ENCODE results near the gene SLC1A1. TPM values are rescaled to one million over a fixed set of nuclear protein-coding genes. Genes with fewer than 3 reads are reported as not detected.

Gene SLC1A1
- total RNA-seq, 1 donor from 2014 or later = 32.1 TPM

DNA sequence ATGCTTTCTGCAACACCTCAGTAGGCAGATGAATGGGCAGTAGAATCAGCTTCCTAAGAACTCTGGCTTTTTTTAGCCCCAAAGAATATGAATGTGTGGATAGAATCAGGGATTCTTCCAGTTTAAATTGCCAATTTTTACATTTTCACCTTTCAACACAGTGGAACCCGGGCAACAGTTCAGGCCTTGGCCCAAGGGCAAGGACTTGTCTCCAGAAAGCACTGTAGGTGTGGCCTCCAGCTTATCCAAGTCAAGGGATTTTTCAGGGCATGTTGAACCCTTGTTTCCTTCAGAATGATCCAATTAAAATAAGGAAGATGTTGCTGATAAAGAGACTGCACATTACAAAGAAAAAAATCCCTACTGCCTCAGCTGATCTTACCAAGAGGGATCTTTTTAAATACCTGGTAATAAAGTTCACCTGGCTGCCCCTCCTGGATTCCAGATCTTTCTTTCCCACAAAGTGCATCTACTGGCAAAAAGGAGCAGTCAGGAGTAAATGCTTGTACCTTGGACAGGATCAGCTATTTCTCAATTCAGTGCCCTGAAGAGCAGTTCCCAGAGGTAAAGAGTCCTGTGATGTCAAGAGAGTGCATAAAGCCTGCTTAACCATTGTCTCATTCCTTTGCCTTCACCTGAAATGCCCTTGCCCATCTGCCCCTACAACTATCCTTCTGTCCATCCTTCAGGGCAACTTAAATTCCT lies 91.7 kb downstream of the SLC1A1 start:
- no peak for DNase-seq (ENCODE audit: low read depth)
- no peak overlapping the region for H3K4me3 ChIP-seq (ENCODE audit: low read depth, low read length)
- TF ChIP-seq CTCF (conservative IDR thresholded peaks at IDR 0.05; ENCODE audit: low read depth, low read length) = no peak

DNA sequence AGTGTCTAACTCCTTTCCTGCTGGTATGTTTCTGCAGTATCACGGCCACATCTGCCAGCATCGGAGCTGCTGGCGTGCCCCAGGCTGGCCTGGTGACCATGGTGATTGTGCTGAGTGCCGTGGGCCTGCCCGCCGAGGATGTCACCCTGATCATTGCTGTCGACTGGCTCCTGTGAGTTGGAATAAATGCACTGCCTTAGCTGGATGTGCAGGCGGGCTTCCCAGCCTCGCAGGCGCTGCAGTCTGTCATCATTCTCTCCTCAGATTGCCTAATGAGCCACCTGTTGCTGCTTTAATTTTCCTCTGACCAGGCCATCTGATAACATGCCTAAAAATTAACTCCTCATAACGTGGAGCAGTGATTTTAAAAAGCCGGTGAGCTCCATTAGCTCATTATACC lies 92.7 kb downstream of the SLC1A1 start:
- no peak for DNase-seq (ENCODE audit: low read depth)
- TF ChIP-seq CTCF (conservative IDR thresholded peaks at IDR 0.05; ENCODE audit: low read depth, low read length) = no peak
- no peak overlapping the region for H3K4me3 ChIP-seq (ENCODE audit: low read depth, low read length)

GRCh38 chr9:4584636-4585035 lies 94.4 kb downstream of the SLC1A1 start:
- H3K4me3 ChIP-seq (ENCODE audit: low read depth, low read length) = no peak overlapping the region
- no peak for DNase-seq (ENCODE audit: low read depth)
- no peak for TF ChIP-seq CTCF (conservative IDR thresholded peaks at IDR 0.05; ENCODE audit: low read depth, low read length)

- no peak overlapping the region for H3K4me3 ChIP-seq (ENCODE audit: low read depth, low read length)
- TF ChIP-seq CTCF (conservative IDR thresholded peaks at IDR 0.05; ENCODE audit: low read depth, low read length) = no peak
- DNase-seq (ENCODE audit: low read depth) = no peak
Observed at GRCh38 chr9:4585135-4585534, 94.9 kb downstream of the SLC1A1 start.

GRCh38 chr9:4588721-4589120 lies 98.5 kb downstream of the SLC1A1 start:
- TF ChIP-seq CTCF (conservative IDR thresholded peaks at IDR 0.05; ENCODE audit: low read depth, low read length) = no peak
- no peak for DNase-seq (ENCODE audit: low read depth)
- no peak overlapping the region for H3K4me3 ChIP-seq (ENCODE audit: low read depth, low read length)

DNA sequence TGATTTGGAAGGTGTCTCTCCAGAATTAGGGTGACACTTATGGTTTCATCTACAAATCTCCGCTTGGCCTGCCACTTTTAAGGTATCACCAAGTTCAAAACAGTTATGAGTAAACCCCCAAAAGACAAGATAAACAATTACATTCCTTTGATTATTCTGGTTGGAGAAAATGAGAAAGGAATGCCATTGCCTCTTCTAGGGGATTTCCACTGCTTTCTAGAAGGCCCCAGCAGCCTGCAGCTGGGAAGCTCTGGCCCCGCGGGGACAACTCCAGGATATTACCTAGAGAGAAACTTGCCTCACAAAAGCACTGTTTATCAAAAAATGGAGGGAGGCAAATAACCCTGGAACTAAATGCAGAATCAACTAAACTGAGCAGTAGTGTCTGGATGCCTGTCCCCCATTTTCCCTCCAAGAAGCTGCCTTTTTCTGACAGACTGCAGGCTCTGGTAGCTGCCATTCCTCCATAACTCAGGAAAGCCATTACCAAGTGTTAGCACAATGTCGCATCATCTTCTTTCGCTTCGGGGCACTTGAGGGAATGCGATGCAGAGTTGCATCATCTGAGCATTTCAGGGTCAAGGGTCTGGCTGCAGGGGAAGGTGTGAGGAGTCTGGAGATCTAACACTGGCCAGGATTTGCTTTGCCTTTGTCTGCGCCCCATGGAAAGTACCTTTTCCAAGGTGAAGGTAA lies 100.3 kb downstream of the SLC1A1 start:
- DNase-seq (ENCODE audit: low read depth) = peak; percentile 1
- no peak overlapping the region for H3K4me3 ChIP-seq (ENCODE audit: low read depth, low read length)
- TF ChIP-seq CTCF (conservative IDR thresholded peaks at IDR 0.05; ENCODE audit: low read depth, low read length) = no peak

- H3K4me3 ChIP-seq (ENCODE audit: low read depth, low read length) = no peak overlapping the region
- no peak for TF ChIP-seq CTCF (conservative IDR thresholded peaks at IDR 0.05; ENCODE audit: low read depth, low read length)
- DNase-seq (ENCODE audit: low read depth) = no peak
Observed at GRCh38 chr9:4591123-4591500, 100.8 kb downstream of the SLC1A1 start.

Data from epithelial cell of proximal tubule (primary cell).